Measurements from ENCODE around the gene ADAMTSL1. TPM values are rescaled to one million over a fixed set of nuclear protein-coding genes. Genes with fewer than 3 reads are reported as not detected.

Gene ADAMTSL1
- total and polyA plus RNA-seq, 4 donors = 0.31 to 3.4 (median 1.9) TPM

- no peak for DNase-seq (ENCODE audit: low spot score)
- Histone ChIP-seq H3K4me1 (ENCODE audit: control insufficient read depth in 4 of 4, insufficient read depth in 4 of 4, low read length in 3 of 4) (no peaks in the 10 kb centered on the region), H3K9ac (ENCODE audit: low read depth in 1 of 2, low read length in 2 of 2) (no peak overlapping the region), H3K4me3 (ENCODE audit: low read depth in 1 of 3, low read length in 3 of 3) (no peak overlapping the region), H3K27me3 (ENCODE audit: control insufficient read depth in 4 of 4, insufficient read depth in 4 of 4, low read length in 3 of 4) (peaks cover 0 to 6% (median 0%) of the 10 kb centered on the region in 4 donors), H3K27ac (ENCODE audit: low read depth in 1 of 2, low read length in 2 of 2) (no peak overlapping the region), H3K9me3 (ENCODE audit: control insufficient read depth in 4 of 4, low read length in 3 of 4) (no peaks in the 10 kb centered on the region), H3K36me3 (ENCODE audit: control insufficient read depth in 4 of 4, insufficient read depth in 3 of 4, low read depth in 1 of 4, low read length in 3 of 4) (no peaks in the 10 kb centered on the region)
- TF ChIP-seq FOXA2 (IDR thresholded peaks at IDR 0.05) (no peak), ZBTB33 (IDR thresholded peaks at IDR 0.05) (no peak), NR2F2 (IDR thresholded peaks at IDR 0.05) (no peak), TAF1 (conservative IDR thresholded peaks at IDR 0.05) (no peak), JUND (IDR thresholded peaks at IDR 0.05) (no peak), YY1 (IDR thresholded peaks at IDR 0.05) (no peak), EGR1 (IDR thresholded peaks at IDR 0.05; ENCODE audit: low read depth in 2 of 2) (no peak), ATF3 (IDR thresholded peaks at IDR 0.05) (no peak)
- 94% methylated on average over 9 of the region's 9 CpGs for WGBS
Measured at GRCh38 chr9:18906656-18907395, 432.9 kb downstream of the ADAMTSL1 start.

- no peaks in the 10 kb centered on the region for H3K9me3 ChIP-seq (ENCODE audit: control insufficient read depth in 4 of 4, low read length in 3 of 4)
- 87% methylated on average over 15 of the region's 15 CpGs for WGBS
- H3K4me1 ChIP-seq (ENCODE audit: control insufficient read depth in 4 of 4, insufficient read depth in 4 of 4, low read length in 3 of 4) = no peaks in the 10 kb centered on the region
- DNase-seq (ENCODE audit: low spot score) = no peak
- no peak for TF ChIP-seq FOXA2 (IDR thresholded peaks at IDR 0.05)
- TF ChIP-seq GABPA (IDR thresholded peaks at IDR 0.05 in 1 of 2, conservative IDR thresholded peaks at IDR 0.05 in 1 of 2) = no peak
- TF ChIP-seq YY1 (IDR thresholded peaks at IDR 0.05) = no peak
- TF ChIP-seq REST (IDR thresholded peaks at IDR 0.05) = no peak
- no peak for TF ChIP-seq ATF3 (IDR thresholded peaks at IDR 0.05)
- no peak for TF ChIP-seq HNF4A (conservative IDR thresholded peaks at IDR 0.05)
- TF ChIP-seq, protein P1, sequence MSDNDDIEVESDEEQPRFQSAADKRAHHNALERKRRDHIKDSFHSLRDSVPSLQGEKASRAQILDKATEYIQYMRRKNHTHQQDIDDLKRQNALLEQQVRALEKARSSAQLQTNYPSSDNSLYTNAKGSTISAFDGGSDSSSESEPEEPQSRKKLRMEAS (IDR thresholded peaks at IDR 0.05) = no peak
- TF ChIP-seq TAF1 (conservative IDR thresholded peaks at IDR 0.05) = no peak
- no peak for TF ChIP-seq ZBTB33 (IDR thresholded peaks at IDR 0.05)
- TF ChIP-seq JUND (IDR thresholded peaks at IDR 0.05) = no peak
- TF ChIP-seq FOXA1 (IDR thresholded peaks at IDR 0.05) = no peak
- no peak for TF ChIP-seq EGR1 (IDR thresholded peaks at IDR 0.05; ENCODE audit: low read depth in 2 of 2)
- TF ChIP-seq NR2F2 (IDR thresholded peaks at IDR 0.05) = no peak
- no peak for TF ChIP-seq SP1 (IDR thresholded peaks at IDR 0.05)
- no peak overlapping the region for H3K27ac ChIP-seq (ENCODE audit: low read depth in 1 of 2, low read length in 2 of 2)
- no peaks in the 10 kb centered on the region for H3K36me3 ChIP-seq (ENCODE audit: control insufficient read depth in 4 of 4, insufficient read depth in 3 of 4, low read depth in 1 of 4, low read length in 3 of 4)
- no peak overlapping the region for H3K9ac ChIP-seq (ENCODE audit: low read depth in 1 of 2, low read length in 2 of 2)
- peaks cover 0 to 6% (median 0%) of the 10 kb centered on the region in 4 donors for H3K27me3 ChIP-seq (ENCODE audit: control insufficient read depth in 4 of 4, insufficient read depth in 4 of 4, low read length in 3 of 4)
- no peak overlapping the region for H3K4me3 ChIP-seq (ENCODE audit: low read depth in 1 of 3, low read length in 3 of 3)
Measured at GRCh38 chr9:18907927-18908625, 434.1 kb downstream of the ADAMTSL1 start.
